HTR-8/SVneo (cell line): ENCODE data around the gene FNDC10.

Experiments
- DNase-seq: peaks from one replicate; pipeline ENCODE4 v3.0.0; 2011; ENCODE audit warnings: low spot score, mixed read lengths; ENCODE audit not compliant: insufficient read length
- FAIRE-seq: peaks from 2 replicates; lab custom pipeline; 2011; peaks lifted over from hg19 to GRCh38; lab: Jason Lieb, UNC

The FNDC10 gene

GRCh38 chr1:1628754-1629429 is 29.0 kb upstream of the FNDC10 start:
- FAIRE-seq: no peak
- DNase-seq: no peak

- no peak for FAIRE-seq
- DNase-seq: no peak
Measured at GRCh38 chr1:1627829-1628753, 28.2 kb upstream of the FNDC10 start.

- FAIRE-seq (no peak), DNase-seq (no peak)
Measured at GRCh38 chr1:1627261-1627828, 27.4 kb upstream of the FNDC10 start.

GRCh38 chr1:1626207-1627141 is 26.5 kb upstream of the FNDC10 start:
- FAIRE-seq: no peak
- DNase-seq: no peak

- FAIRE-seq: no peak
- DNase-seq: no peak
Measured at GRCh38 chr1:1625824-1626206, 25.9 kb upstream of the FNDC10 start.

- FAIRE-seq (no peak), DNase-seq (no peak)
Measured at GRCh38 chr1:1625404-1625775, 25.5 kb upstream of the FNDC10 start.

GRCh38 chr1:1624443-1625403 is 24.8 kb upstream of the FNDC10 start:
- DNase-seq (no peak), FAIRE-seq (no peak)

GRCh38 chr1:1623631-1624442 is 23.9 kb upstream of the FNDC10 start:
- FAIRE-seq (no peak), DNase-seq (no peak)

- DNase-seq (no peak), FAIRE-seq (no peak)
Measured at GRCh38 chr1:1623181-1623630, 23.3 kb upstream of the FNDC10 start.

- FAIRE-seq: no peak
- no peak for DNase-seq
Measured at GRCh38 chr1:1622788-1623094, 22.8 kb upstream of the FNDC10 start.

GRCh38 chr1:1622010-1622787 is 22.3 kb upstream of the FNDC10 start:
- DNase-seq (no peak), FAIRE-seq (no peak)

- no peak for DNase-seq
- no peak for FAIRE-seq
Measured at GRCh38 chr1:1621173-1622009, 21.5 kb upstream of the FNDC10 start.

GRCh38 chr1:1620433-1621139 is 20.7 kb upstream of the FNDC10 start:
- FAIRE-seq: no peak
- DNase-seq: no peak

- no peak for FAIRE-seq
Measured at GRCh38 chr1:1619917-1620361, 20.0 kb upstream of the FNDC10 start.

GRCh38 chr1:1618396-1619068 is 18.6 kb upstream of the FNDC10 start:
- FAIRE-seq: no peak
- no peak for DNase-seq

More at GRCh38 chr1:1619917-1620361, 20.0 kb upstream of the FNDC10 start:
- DNase-seq: no peak
